Amygdala (tissue), 56 donors: ENCODE results near the gene TTLL7.
A peak's percentile ranks its signal among the peaks of the same experiment; 100 is the strongest.
"Not testable (repeated sequence)": the region's sequence is repeated elsewhere in the genome, so short reads cannot be mapped to it uniquely, and the experiment has no call there.

Experiments
- DNase-seq, 56 donors: peaks; one replicate each; lab custom pipeline; 2025; lab: John Stamatoyannopoulos, UW

Gene TTLL7

GRCh38 chr1:83997631-83998030, 1.3 kb downstream of the TTLL7 start:
- no peak for DNase-seq

- DNase-seq, result no peak
These were observed 2.3 kb downstream of the TTLL7 start for GRCh38 chr1:83996621-83997020.

- DNase-seq, result no peak
These were observed 2.7 kb downstream of the TTLL7 start for GRCh38 chr1:83996191-83996590.

- no peak for DNase-seq
These were observed 3.3 kb downstream of the TTLL7 start for GRCh38 chr1:83995649-83996048.

GRCh38 chr1:83994111-83994510, 4.8 kb downstream of the TTLL7 start:
- no peak for DNase-seq

GRCh38 chr1:83990734-83991133, 8.2 kb downstream of the TTLL7 start:
- DNase-seq, result no peak

- DNase-seq, result no peak
These were observed 13.9 kb downstream of the TTLL7 start for GRCh38 chr1:83985048-83985447.

- DNase-seq, result not testable (repeated sequence)
These were observed 15.0 kb downstream of the TTLL7 start for GRCh38 chr1:83983918-83984317.

GRCh38 chr1:83978056-83978455, 20.9 kb downstream of the TTLL7 start:
- DNase-seq, result no peak

- DNase-seq, result no peak
These were observed 22.0 kb downstream of the TTLL7 start for GRCh38 chr1:83976920-83977319.

GRCh38 chr1:83970802-83971201, 28.1 kb downstream of the TTLL7 start:
- DNase-seq, result no peak

GRCh38 chr1:83970114-83970513, 28.8 kb downstream of the TTLL7 start:
- no peak for DNase-seq

GRCh38 chr1:83967336-83967735, 31.6 kb downstream of the TTLL7 start:
- DNase-seq, result no peak

GRCh38 chr1:83964153-83964552, 34.8 kb downstream of the TTLL7 start:
- DNase-seq, result no peak

- peak in 1 of 56 donors; percentile 5 for DNase-seq
These were observed 37.2 kb downstream of the TTLL7 start for GRCh38 chr1:83961571-83962295.

GRCh38 chr1:83960669-83961277, 38.2 kb downstream of the TTLL7 start:
- DNase-seq, result peak in 14 of 56 donors; percentile 4 to 59 (median 12)

GRCh38 chr1:83959824-83960498, 39.0 kb downstream of the TTLL7 start:
- DNase-seq, result no peak

- no peak for DNase-seq
These were observed 40.2 kb downstream of the TTLL7 start for GRCh38 chr1:83958704-83959103.

- no peak for DNase-seq
These were observed 44.6 kb downstream of the TTLL7 start for GRCh38 chr1:83954166-83954823.

- no peak for DNase-seq
These were observed 48.7 kb downstream of the TTLL7 start for GRCh38 chr1:83950106-83950661.

- DNase-seq, result no peak
These were observed 56.0 kb downstream of the TTLL7 start for GRCh38 chr1:83942914-83943313.
